KG1 (cell line): ENCODE data around the gene PRSS21.

Experiments
- DNase-seq: peaks from one replicate; lab custom pipeline; 2025; lab: John Stamatoyannopoulos, UW

The PRSS21 gene, protein sequence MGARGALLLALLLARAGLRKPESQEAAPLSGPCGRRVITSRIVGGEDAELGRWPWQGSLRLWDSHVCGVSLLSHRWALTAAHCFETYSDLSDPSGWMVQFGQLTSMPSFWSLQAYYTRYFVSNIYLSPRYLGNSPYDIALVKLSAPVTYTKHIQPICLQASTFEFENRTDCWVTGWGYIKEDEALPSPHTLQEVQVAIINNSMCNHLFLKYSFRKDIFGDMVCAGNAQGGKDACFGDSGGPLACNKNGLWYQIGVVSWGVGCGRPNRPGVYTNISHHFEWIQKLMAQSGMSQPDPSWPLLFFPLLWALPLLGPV

DNA sequence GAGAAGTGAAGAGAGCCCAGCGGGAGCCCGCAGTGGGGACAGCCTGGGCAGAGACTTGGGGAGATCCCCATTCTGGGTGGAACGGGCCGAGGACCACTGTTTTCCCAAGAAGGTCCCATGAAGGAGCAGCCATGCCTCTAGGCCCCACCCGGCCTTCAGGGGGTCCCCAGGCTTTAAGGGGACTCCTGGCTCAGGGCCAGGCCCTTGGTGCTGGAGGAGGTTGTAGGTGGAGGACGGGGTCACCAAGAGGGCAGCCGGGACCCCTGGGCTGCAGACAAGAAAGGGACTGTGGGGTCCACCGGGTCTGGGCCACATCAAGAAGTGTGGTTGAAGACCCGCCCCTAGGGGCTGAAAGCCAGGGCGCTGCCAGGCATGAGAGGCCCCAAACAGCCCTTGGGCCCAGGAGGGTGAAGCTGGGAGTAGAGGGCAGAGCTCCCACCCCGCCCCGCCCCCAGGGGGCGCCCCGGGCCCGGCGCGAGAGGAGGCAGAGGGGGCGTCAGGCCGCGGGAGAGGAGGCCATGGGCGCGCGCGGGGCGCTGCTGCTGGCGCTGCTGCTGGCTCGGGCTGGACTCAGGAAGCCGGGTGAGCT is at the start of gene PRSS21:
Gene PRSS21, plus strand, starts transcription at position 487 of the 589 bp plus-strand sequence. Its CDS starts 32 bp downstream, at position 519.
- no peak for DNase-seq

DNA sequence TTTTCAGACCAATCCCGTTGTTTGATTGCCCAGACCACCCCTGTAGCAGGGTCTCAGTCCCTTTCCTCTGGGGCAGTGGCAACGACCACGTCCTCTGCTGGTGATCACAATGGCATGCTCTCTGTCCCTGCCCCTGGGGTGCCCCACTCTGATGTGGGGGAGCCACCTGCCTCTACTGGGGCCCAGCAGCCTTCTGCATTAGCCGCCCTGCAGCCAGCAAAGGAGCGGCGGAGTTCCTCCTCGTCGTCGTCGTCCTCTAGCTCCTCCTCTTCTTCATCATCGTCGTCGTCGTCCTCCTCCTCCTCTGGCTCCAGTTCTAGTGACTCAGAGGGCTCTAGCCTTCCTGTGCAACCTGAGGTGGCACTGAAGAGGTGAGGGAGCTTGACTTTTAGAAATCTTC is 49.1 kb upstream of the PRSS21 start:
- no peak for DNase-seq

DNA sequence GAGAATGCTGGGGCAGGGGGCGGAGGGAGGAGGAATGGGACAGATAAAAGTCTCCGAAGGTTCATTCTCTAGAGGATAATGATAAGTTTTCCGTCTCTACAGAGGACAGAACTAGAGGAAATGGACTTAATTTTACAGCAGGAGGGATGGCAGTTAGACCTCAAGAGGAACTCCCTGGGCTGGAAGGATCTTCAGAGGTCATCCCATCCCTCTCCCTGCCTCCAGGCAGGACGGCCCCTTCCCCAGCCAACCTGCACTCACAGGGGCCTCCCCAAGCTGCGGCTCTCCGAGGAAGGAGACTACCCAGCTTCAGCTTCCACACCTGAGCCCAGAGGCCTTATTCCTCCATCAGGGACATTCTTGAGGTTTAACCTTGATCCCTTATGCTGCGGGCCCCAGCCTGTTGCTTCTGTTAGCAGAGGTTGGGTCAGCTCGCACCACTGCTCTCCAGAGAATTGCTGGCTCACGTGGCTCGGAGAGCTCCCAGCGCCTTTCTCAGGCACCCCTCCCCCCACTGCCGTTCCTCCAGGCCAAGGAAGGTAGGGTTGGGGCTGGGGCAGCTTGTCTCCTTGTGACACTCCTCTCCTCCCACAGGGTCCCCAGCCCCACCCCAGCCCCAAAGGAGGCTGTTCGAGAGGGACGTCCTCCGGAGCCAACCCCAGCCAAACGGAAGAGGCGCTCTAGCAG is 48.5 kb upstream of the PRSS21 start:
- no peak for DNase-seq

DNA sequence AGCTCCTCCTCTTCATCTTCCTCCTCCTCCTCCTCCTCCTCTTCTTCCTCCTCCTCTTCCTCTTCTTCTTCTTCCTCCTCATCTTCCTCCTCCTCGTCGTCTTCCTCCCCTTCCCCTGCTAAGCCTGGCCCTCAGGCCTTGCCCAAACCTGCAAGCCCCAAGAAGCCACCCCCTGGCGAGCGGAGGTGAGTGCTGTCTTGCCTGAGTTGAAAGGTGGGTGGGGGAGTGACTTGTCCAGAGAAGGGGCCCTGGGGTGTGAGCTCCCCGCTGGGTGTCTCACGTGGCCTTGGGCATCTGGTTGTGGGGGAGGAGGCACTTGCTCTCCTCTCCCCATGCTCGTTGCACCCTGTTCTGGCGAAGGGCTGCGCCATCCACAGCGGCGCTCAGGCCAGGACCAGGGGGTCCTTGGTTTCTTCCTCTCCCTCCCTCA is 47.9 kb upstream of the PRSS21 start:
- DNase-seq = no peak

DNA sequence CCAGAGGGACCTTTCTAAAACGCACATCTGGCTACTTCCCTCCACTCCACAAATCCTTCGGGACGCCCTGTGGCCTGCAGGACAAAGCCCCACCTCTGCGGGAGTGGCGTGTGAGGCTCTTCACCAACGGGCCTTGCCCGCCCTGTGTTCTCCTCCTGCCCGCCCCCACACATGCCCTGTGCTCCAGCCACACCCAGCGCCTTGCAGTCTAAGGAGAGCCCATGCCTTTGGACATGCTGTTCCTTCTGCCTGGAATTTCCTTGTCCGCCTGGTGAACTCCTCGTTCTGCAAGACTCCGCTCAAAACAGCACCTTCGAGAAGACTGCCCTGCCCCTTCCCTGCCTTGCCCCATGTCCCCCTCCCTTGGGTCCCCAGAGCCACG is 47.4 kb upstream of the PRSS21 start:
- DNase-seq = no peak

DNA sequence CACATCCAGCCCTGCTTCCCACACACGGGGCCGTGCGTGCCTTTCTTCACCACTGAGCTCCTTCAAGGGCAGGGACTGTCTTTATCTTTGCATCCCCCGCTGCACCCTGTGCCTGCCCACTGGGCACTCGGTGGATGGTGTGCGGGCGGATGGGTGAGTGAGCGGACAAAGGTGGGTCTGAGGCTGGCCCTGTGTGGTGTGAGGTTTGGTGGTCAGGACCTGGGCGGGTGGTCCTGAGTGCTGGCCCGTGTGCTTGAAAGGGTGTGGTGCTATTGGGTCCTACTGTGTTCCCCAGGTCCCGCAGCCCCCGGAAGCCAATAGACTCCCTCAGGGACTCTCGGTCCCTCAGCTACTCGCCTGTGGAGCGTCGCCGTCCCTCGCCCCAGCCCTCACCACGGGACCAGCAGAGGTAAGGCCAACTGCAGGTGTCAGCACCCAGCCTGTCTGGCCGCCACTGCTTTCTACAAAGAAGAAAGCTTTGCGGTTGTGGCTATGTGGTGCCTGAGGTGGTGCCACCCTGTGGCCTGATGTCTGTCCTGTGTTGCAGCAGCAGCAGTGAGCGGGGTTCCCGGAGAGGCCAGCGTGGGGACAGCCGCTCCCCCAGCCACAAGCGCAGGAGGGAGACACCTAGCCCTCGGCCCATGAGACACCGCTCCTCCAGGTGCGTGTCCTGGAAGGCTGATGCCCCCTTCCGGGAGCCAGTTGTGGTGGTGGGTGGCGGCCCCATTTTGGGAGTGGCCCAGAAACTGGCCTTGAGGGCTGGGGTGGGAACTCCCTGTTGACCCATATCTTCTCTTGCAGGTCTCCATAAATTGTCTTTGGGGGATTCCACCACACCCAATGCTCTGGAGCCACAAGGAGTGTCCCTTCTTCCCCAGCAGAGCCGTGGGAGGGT is 46.7 kb upstream of the PRSS21 start:
- no peak for DNase-seq

DNA sequence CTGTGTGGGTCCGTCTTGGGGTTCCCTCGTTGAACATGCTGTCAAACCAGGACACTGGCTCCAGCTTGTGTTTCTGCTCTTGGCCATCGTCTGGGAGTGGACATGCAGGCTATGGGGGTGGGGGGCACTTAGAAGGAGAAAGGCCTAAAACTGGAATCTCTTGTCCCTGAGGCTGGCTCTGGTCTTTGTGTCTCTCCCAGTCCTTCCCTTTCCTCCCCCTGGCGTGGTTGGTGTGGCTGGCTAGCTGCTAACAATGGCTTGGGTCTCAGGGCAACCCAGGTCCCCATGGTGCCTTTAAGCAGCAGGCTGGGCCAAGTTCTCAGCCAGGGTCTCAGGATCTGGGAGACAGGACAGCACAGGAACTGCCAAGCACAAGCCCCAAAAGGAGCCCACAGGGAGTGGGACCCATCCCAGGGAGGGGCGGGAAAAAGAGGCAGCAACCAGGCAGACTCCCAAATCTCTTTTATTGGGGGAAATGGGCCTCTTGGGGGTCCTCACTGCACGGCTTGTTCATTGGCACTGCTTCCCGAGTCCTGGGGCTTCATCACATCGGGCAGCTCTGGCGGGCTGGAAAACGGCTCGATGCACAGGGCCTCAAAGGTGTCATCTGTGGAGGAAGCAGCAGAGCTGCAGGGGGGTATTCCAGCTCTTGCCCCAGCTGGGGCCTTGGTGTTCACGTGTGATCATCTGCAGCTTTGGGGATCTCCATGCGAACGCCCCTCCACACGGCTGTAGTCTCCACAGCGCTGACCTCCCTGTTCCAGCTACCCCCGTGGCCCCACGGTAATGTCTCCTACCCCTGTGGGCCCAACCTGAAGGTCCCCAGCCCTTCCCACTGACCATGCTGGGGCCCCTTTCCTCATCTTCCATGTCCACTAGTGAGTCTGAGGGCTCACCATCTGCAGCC is 45.3 kb upstream of the PRSS21 start:
- no peak for DNase-seq

DNA sequence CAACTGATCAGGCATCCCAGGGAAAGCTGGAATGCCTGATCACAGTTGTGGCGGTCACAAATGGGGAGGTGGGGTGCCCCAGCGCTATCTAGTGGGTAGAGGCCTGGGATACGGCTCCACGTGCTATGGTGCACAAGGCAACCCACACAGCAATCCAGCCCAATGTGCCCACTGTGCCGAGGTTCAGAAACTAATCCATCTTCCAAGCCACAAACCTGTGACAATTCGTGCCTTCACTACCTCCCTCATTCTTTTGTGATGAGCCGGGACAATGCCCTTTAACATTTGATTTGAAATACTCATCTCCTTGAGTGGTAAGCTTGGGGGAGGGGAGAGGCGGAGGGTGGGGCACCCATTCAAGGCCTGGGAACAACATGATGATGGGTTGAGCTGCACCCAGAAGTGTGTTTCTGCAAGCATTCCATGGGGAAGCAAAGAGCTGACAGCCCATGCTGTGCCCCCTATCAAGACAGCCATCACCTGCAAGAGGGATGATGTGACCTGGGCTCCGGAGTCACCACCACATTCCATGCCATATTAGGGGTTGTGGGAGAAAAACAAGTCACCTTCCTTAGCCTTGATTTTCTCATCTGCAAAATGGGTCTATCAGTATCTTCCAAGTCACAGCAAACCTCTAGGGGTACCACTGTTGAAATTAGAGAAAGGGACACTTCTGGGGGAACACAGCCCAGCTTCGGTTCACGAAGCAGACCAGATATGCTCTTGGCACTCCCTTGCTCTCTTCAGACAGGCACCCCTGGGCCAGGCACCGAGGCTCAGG is 43.7 kb upstream of the PRSS21 start:
- no peak for DNase-seq

DNA sequence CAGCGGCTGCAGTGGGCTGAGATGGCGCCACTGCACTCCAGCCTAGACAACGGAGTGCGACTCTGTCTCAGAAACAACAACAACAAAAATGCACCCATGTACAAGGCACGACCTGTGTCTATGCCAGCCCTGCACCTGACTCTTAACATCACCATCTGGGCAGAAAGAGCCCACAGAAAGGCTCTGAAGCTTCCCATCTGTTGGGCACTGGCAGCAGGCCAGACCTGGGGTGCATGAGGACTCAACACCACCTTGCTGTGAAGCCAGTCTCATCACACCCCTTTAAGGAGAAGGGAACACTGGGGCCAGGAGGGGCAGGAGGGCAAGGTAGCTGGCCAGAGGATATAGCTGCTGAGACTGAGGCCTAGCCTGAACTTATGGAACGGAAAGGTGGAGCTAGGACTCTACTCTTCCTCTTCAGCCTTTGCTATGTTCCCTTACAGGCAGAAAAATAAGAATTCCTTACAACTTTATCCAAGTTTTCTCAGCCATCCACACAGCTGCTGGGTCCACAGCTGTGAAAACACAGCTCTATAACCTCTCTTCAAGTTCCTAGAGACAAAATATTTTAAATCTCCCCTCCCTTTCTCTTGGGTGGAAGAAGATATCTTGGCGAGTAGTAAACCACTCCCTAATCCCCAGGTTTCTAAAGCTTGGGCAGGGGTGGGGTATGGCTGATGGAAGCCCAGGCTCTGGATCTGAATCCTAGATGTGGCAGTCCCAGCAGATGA is 42.7 kb upstream of the PRSS21 start:
- no peak for DNase-seq

DNA sequence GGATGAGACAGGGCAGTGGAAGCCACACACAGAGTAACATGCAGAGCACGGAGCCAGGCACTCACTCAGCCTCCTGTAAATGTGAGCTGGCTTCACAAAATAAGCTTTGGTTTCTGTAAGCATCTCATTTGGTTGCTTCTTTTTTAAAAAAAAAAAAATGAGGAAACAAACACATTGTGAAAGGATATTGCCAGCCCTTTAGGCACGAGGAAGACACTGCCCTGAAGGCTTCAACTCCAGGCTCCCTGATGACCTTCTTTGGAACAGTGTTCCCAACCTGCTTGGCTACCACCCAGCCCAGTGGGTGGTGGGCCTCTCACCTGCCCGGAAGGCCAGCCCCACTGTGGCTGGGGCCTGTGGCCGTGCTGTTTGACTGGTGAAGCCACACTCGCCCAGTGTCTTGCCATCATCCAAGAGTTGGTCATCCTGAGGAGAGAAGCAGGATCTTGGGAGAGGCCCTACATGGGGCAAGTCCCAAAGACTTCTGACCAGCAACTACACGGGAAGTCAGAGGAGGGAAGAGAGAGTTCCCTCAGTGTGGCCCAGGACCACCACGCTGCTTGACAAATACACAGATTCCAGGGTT is 41.8 kb upstream of the PRSS21 start:
- DNase-seq = no peak

DNA sequence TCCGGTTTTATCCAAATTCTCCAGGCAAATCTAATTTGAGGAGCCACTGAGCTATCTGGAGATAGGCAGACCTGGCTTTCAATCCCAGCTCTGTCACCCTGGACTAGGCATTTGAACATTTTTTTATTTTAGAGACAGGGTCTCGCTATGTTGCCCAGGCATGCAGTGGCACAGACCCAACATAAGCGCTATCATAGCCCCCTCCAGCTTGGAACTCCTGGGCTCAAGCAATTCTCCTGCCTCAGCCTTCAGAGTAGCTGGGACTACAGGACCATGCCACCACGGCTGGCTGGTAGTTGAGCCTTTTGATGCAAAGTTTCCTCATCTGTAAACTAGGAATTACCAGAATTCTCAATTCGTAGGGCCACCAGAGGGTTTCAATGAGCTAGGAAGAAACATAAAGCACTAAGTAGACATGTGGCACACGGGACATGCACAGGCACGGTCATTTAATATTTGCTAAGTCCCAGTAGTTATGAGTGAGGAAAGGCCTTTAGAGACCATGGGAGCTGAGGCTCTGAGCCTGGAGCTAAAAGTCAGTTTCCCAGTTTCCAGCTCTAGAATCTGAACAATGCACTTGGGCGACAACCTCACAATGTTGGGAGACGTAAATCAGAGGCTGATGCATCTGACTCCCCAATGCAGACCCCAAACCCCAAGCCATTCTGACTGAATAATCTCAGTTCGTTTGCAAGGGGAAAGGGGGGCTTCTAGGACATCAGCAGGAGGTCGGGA is 41.1 kb upstream of the PRSS21 start:
- no peak for DNase-seq

DNA sequence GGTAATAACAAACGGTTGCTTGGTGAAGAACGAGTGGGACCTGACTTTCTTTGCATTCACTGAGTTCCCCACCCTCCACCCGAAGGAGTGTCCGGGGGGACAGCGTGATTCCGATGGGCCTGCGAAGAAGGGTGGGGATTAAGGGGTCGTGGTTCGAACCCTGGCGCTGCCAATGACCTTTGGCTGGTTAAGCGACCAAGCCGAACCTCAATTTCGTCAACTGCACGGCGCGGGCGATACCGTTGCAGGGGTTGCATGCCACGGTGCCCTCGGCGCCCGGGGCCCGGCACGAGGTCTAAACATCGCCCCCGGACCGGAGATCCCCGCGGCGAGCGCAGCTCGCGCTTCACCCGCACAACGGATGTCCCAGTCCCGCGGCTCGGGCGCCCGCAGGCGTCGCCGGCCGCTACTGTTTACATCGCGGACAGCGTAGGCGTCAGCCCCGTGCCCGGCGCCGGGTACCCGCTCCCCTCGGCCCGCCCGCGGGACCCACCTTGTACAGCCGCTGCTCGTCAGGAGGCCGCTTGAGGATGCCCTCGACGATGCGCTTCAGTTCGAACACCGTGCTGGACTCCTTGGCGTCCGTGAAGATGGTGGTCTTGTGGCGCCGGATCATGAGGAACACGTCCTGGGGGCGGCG is 40.4 kb upstream of the PRSS21 start:
- DNase-seq = no peak

DNA sequence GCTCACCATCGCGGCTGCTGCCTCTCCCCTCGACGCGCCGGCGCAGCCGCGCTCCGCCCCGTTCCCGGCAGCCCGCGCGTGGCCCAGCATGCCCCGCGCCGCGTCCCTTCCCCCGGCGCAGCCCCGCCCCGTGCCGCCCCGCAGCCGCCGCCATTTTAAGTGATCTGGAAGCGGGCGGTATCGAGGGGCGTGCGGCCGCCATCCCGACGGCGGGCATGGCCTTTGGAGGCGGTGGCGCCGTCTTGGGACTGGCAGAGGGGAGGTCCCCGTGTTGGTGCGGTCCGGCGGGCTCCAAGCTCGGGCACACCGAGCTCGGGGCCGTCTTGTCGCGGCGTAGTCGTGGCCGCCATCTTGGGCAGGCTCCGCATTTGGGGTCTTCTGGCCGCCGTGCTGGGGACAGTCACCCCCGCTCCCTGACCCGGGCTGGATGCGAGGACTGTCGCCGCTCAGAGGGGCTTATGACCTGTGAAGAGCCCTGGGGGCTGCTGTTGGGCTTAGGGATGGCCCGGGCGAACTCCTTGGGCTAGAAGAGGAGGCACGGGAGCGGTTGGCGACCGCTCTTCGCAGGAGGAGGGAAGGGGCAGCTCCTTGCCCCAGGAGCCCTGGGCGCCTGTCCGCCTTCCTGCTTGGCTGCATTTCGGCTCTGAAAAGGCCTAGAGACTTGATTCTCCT is 39.7 kb upstream of the PRSS21 start, which contains the start of gene ELOB:
Gene ELOB, minus strand, starts transcription at position 50 of the 672 bp plus-strand sequence. Its CDS starts 41 bp downstream, at position 9.
- DNase-seq = peak; percentile 81

DNA sequence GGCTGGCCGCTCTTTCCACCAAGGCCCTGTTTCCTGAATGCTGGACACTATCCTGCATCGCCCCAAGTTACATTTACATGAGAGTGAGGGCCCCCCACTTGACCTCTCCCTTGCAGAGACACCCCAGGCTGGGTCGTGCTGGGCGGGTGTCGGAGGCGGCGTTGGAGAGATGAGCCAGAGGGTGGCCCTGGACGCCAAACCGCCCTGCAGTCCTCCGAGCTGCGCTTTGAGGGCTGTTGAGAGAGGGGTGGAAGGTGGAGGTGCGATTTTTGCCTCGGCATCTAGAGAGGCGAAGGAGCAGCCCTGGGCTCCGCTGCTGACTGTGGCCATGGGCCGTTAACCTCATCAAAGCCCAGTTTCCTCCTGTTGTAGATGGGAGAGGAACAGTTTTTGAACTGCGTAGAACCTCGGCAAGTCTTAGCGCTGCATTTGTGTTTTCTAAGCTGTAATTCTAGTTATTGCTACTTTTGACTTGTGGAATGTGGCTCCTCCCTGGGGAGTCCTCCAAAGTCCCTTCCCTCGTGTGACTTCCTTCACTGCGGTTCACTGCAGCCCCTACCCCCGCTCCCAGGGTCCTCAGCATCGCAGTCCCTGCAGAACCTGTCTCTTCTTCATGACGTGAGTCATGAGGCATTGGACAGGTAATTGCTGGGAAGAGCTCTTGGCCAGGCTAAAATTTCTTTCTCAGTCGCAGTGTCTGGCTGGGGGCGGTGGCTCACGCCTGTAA is 39.0 kb upstream of the PRSS21 start:
- DNase-seq = no peak

DNA sequence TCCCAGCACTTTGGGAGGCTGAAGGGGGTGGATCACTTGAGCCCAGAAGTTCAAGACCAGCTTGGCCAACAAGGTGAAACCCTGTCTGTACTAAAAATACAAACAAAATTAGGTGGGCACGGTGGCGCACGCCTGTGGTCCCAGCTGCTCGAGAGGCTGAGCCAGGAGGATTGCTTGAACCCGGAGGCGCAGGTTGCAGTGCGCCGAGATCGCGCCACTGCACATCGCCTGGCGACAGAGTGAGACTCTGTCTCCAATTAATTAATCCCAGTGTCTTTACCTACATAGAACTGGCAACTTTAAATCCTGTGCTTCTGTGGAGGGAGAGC is 38.4 kb upstream of the PRSS21 start:
- DNase-seq = no peak

DNA sequence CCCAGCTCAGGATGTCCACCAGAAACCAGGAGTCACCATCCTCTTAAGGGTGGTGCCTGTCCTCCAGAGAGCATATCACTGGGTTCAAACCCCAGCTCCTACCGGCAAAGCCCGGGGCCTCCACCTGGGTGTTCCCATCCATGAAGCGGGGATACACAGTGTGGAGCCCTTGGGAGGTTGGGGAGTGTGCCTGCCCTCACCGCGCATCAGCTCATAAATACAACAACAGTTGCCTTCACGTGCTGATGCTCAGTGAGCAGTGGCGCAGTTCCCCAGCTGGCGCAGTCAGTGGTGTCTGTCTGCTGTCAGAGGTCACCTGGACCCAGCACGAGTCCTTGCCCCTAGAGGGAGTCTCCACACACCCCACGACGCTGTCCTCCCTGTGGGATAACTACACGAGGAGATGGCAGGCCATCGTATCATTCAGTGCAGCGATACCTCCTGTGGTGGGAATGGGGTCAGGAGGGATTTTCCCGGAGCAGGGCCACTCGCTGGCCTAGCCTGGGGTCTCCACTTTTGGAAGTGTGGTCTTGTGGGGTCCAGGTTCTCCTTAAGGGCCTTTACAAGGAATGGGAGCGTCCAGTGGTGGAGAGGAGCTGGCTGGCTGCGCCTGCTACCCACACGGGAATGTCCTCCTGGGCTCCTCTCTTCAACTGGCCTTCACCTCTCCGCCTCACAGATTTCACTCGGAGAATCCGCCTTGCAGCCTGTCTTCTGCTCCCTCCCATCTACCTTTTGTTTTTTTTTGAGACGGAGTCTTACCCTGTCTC is 37.7 kb upstream of the PRSS21 start:
- no peak for DNase-seq
